K562 (cell line): ENCODE measurements around the gene ADK. TPM values are rescaled to one million over a fixed set of nuclear protein-coding genes. Genes with fewer than 3 reads are reported as not detected.

ENCODE experiments used
- ARID1B ChIP-seq: fragments of 450-650 bp; IDR thresholded peaks from 2 replicates; pipeline ENCODE4 v1.6.1; 2016; ENCODE audit warnings: antibody characterized with exemption, mild to moderate bottlenecking, inconsistent platforms
- C11orf30 ChIP-seq: fragments of 450-650 bp; IDR thresholded peaks from 2 replicates; pipeline ENCODE4 v1.6.1; 2016; ENCODE audit warnings: low read depth, mild to moderate bottlenecking
- CBFA2T2 ChIP-seq: fragments of 450-650 bp; conservative IDR thresholded peaks from 2 replicates; pipeline ENCODE4 v1.6.1; 2017; ENCODE audit warnings: mild to moderate bottlenecking
- GABPB1 ChIP-seq: sonication (generic); formaldehyde crosslinking; IDR thresholded peaks from 2 replicates; pipeline ENCODE4 v1.8.0; 2022; ENCODE audit warnings: mild to moderate bottlenecking, missing genetic modification reagents
- KAT2B ChIP-seq: IDR thresholded peaks from one replicate; pipeline ENCODE4 v1.6.1; 2012; ENCODE audit warnings: low read depth, mild to moderate bottlenecking, control low read depth, inconsistent platforms, low read length, moderate library complexity
- POLR2AphosphoS2 ChIP-seq: IDR thresholded peaks from 2 replicates; pipeline ENCODE4 v1.6.1; 2012; ENCODE audit warnings: low read length, improper control_type of control experiment
- RBM39 ChIP-seq: fragments of 200-400 bp; formaldehyde crosslinking; optimal IDR thresholded peaks from 2 replicates; pipeline ENCODE3; 2018; ENCODE audit warnings: low read depth, low read length
- ZNF609 ChIP-seq: sonication (generic); formaldehyde crosslinking; IDR thresholded peaks from 2 replicates; pipeline ENCODE4 v1.8.1; 2023; ENCODE audit warnings: missing genetic modification reagents, mild to moderate bottlenecking, borderline replicate concordance
- polyA plus RNA-seq, 8 experiments: library from polyadenylated mRNA; depleted of rRNA in 4 of 8; stranded (reverse) in 5 of 8; unstranded in 3 of 8; fragments of >200 nt; fragmentation: Nextera tagmentation in 2 of 8; fragmentation: Illumina TruSeq in 1 of 8; extraction: Ambion mirVana in 2 of 8; extraction: Trizol in 1 of 8; gene quantifications; 2 replicates each; pipeline versions ENCODE4 v1.2.1 to v1.2.3, GENCODE V29; 2011 to 2014; ENCODE audit warnings: inconsistent platforms in 1 of 8, missing spikeins in 1 of 8
- total RNA-seq, 7 experiments: library from RNA; depleted of rRNA in 6 of 7; stranded (reverse); fragments of >200 nt in 6 of 7; fragmentation: Illumina TruSeq in 2 of 7; extraction: Trizol in 2 of 7; gene quantifications; 2 replicates each; pipeline versions ENCODE4 v1.2.1 to v1.2.3, GENCODE V29; 2011 to 2021; ENCODE audit warnings: low replicate concordance in 1 of 7
- TF ChIP-seq, protein P1 (sequence below), 2 experiments: fragments of 200-800 bp in 1 of 2; sonication (Bioruptor generic) in 1 of 2; sonication (generic) in 1 of 2; formaldehyde crosslinking in 1 of 2; IDR thresholded peaks in 1 of 2; conservative IDR thresholded peaks in 1 of 2; 2 replicates each; pipeline versions ENCODE4 v1.5.0 to v1.6.1; 2016 to 2020; ENCODE audit warnings: missing compliant biosample characterization in 1 of 2, missing genetic modification characterization in 1 of 2, missing genetic modification reagents in 1 of 2
- TF ChIP-seq, protein P2 (sequence below): fragments of 450-650 bp; IDR thresholded peaks from 2 replicates; pipeline ENCODE4 v1.6.1; 2016; ENCODE audit warnings: low read depth
- TF ChIP-seq, protein P3 (sequence below): fragments of 450-650 bp; formaldehyde crosslinking; IDR thresholded peaks from 2 replicates; pipeline ENCODE4 v1.4.0; 2022; ENCODE audit warnings: mild to moderate bottlenecking, moderate library complexity

Gene ADK
- total and polyA plus RNA-seq, 9 of the 15 experiments (the other 6 are each of a cell fraction or from before 2014, with no cell fraction given), result 54.2 to 97.8 (median 73.6) TPM

DNA sequence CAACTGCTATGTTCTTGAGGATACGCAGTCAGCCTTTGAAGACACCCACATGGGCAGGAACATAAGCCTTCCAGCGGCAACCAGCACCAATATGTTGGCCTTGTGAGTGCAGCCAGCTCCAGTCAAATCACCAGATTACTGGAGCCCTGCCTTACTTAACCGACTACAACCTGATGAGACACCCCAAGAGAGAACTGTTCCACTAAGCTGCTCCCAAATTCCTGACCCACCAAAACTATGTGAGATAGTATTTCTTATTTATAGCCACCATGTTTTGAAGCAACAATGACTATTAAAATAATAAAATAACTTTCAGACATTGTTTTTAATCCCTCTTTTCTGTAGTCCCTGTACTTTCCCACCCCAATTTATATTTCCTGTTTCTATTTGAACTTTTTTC is 179.6 kb downstream of the ADK start (continued):
- no peak for TF ChIP-seq KAT2B
- no peak for TF ChIP-seq ARID1B
- TF ChIP-seq, protein P1, sequence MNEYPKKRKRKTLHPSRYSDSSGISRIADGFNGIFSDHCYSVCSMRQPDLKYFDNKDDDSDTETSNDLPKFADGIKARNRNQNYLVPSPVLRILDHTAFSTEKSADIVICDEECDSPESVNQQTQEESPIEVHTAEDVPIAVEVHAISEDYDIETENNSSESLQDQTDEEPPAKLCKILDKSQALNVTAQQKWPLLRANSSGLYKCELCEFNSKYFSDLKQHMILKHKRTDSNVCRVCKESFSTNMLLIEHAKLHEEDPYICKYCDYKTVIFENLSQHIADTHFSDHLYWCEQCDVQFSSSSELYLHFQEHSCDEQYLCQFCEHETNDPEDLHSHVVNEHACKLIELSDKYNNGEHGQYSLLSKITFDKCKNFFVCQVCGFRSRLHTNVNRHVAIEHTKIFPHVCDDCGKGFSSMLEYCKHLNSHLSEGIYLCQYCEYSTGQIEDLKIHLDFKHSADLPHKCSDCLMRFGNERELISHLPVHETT (CRISPR knock-in tag; conservative IDR thresholded peaks at IDR 0.05 in 1 of 2, IDR thresholded peaks at IDR 0.05 in 1 of 2), result no peak
- TF ChIP-seq POLR2AphosphoS2, result no peak
- no peak for TF ChIP-seq ZNF609
- no peak for TF ChIP-seq RBM39
- TF ChIP-seq C11orf30, result no peak
- TF ChIP-seq, protein P2, sequence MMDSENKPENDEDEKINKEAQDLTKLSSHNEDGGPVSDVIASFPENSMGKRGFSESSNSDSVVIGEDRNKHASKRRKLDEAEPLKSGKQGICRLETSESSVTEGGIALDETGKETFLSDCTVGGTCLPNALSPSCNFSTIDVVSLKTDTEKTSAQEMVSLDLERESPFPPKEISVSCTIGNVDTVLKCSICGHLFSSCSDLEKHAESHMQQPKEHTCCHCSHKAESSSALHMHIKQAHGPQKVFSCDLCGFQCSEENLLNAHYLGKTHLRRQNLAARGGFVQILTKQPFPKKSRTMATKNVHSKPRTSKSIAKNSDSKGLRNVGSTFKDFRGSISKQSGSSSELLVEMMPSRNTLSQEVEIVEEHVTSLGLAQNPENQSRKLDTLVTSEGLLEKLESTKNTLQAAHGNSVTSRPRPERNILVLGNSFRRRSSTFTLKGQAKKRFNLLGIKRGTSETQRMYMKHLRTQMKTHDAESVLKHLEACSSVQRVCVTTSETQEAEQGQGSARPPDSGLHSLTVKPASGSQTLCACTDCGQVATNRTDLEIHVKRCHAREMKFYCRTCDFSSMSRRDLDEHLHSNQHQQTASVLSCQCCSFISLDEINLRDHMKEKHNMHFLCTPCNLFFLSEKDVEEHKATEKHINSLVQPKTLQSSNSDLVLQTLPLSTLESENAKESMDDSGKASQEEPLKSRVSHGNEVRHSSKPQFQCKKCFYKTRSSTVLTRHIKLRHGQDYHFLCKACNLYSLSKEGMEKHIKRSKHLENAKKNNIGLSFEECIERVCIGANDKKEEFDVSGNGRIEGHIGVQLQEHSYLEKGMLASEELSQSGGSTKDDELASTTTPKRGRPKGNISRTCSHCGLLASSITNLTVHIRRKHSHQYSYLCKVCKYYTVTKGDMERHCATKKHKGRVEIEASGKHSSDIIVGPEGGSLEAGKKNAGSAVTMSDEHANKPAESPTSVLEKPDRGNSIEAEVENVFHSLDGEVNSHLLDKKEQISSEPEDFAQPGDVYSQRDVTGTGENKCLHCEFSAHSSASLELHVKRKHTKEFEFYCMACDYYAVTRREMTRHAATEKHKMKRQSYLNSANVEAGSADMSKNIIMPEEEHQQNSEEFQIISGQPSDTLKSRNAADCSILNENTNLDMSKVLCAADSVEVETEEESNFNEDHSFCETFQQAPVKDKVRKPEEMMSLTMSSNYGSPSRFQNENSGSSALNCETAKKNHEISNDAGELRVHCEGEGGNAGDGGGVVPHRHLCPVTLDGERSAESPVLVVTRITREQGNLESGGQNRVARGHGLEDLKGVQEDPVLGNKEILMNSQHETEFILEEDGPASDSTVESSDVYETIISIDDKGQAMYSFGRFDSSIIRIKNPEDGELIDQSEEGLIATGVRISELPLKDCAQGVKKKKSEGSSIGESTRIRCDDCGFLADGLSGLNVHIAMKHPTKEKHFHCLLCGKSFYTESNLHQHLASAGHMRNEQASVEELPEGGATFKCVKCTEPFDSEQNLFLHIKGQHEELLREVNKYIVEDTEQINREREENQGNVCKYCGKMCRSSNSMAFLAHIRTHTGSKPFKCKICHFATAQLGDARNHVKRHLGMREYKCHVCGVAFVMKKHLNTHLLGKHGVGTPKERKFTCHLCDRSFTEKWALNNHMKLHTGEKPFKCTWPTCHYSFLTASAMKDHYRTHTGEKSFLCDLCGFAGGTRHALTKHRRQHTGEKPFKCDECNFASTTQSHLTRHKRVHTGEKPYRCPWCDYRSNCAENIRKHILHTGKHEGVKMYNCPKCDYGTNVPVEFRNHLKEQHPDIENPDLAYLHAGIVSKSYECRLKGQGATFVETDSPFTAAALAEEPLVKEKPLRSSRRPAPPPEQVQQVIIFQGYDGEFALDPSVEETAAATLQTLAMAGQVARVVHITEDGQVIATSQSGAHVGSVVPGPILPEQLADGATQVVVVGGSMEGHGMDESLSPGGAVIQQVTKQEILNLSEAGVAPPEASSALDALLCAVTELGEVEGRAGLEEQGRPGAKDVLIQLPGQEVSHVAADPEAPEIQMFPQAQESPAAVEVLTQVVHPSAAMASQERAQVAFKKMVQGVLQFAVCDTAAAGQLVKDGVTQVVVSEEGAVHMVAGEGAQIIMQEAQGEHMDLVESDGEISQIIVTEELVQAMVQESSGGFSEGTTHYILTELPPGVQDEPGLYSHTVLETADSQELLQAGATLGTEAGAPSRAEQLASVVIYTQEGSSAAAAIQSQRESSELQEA, result no peak
- no peak for TF ChIP-seq CBFA2T2
- TF ChIP-seq, protein P3, sequence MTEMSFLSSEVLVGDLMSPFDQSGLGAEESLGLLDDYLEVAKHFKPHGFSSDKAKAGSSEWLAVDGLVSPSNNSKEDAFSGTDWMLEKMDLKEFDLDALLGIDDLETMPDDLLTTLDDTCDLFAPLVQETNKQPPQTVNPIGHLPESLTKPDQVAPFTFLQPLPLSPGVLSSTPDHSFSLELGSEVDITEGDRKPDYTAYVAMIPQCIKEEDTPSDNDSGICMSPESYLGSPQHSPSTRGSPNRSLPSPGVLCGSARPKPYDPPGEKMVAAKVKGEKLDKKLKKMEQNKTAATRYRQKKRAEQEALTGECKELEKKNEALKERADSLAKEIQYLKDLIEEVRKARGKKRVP (CRISPR knock-in tag), result no peak
- TF ChIP-seq GABPB1 (CRISPR knock-in tag), result no peak
